Occipital lobe (tissue), 2 donors: Measurements from ENCODE around the gene ASB1. TPM values are rescaled to one million over a fixed set of nuclear protein-coding genes. Genes with fewer than 3 reads are reported as not detected.

Experiments
- DNase-seq: peaks from one replicate; lab custom pipeline; 2025; lab: John Stamatoyannopoulos, UW
- total RNA-seq: library from RNA; depleted of rRNA; stranded (reverse); fragments of >200 nt; gene quantifications from one replicate; pipeline ENCODE4 v1.2.3, GENCODE V29; 2014

The ASB1 gene
- total RNA-seq, 1 donor from 2014 or later = 17.8 TPM

DNA sequence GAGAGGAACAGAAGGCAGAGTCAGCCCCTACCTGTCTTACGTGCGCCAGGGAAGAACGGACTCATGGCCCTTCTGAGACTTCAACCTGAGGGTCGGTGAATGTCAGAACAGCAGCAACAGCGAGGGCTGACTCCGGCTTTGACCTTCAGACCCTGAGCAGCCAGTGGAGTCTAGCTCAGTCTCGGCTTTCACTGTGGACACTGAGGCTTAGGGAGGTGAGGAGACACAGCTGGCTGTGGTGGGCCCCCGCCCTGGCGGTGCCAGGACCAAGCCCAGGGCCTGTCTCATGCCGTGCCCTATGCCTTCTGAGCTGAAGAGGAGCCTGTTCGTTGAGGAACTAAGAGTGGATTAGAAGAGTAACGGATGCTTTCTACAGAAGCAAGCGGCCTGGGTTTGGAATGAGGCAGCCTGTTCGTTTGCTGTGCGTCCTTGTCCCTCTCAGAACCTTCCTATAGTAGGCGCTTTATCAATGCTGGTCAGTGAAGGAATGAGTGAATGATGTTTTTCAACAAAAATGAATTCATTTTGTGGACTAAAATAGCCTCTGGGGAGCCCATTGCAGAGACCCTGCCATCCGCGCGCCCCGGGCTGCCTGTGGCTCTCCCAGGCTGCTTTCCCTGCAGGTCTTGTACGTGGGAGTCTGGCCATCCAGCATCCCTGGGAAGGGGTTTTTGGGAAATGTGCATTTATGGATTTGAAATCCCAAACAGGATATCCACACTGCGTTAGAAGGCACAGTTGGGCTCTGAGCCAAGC, 38.9 kb downstream of the ASB1 start:
- DNase-seq = no peak

DNA sequence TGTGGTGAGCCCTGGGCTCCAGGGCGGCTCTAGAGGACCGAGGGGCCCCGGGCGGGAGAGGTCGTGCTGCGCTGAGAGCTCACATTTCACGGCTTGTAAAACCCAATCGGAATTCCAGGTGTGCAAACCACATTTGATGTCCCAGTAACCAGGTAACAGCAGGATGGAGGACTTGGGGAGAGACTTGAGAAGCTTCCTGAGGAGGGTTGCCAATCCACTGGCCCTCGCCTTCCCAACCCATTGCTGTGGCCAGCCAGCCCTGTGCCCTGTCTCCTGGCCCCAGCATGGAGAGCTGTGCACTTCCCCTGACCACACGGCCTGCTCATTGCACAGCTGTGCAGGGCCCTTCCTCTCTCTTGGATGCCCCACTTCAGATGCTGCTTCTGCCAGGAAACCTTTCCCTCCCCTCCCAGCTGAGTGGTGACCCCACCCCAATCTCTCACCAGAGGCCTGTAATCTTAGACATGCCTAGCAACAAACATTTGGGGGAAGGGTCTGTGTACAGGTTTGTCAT, 39.6 kb downstream of the ASB1 start:
- DNase-seq = no peak

DNA sequence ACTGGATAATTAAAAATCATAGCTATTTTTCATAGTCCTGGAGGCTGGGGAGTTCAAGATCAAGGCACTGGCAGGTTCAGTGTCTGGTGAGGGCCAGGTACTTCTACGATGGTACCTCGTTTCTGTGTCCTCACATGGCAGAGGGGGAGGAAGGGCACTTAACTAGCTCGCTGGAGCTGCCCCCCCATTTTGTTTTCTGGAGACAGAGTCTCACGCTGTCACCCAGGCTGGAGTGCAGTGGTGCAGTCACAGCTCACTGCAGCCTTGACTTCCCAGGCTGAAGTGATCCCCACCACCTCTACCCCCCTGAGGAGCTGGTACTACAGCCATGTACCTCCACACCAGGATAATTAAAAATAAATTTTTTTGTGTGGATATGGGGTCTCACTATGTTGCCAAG, 40.3 kb downstream of the ASB1 start:
- DNase-seq = no peak

DNA sequence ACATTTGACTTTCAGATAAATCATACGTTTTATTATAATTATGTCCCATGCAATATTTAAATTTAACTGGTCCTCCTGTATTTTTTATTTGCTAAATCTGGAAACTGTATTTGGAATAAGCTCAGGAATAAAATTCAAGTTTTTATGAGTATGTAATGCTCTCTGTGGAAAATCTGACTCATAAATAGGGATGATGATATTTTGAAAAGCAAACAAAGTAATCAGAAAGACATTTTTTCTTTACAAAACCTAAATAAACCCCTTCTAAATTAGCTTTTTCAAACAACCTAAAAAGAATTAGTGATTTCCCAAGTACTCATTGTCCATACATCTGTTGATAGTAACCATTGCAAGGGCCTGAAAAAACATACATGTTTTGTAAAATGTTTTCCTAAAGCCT, 41.1 kb downstream of the ASB1 start:
- no peak for DNase-seq

DNA sequence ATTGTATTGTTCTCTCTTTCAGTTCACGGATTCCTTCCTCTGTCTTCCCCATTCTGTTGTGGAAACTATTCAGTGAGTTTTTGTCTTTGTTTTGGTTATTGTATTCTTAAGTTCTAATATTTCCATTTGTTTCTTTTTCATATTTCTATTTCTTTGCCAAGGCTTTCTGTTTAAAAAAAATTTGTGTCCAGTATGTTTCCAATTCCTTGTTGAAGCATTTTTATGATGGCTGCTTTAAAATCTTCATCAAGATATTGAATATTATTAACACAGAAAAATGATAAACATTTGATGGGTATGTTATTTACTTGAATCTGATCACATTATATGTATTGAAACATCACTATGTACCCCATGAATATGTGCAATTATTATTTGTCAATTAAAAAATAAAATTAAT, 42.4 kb downstream of the ASB1 start:
- no peak for DNase-seq

DNA sequence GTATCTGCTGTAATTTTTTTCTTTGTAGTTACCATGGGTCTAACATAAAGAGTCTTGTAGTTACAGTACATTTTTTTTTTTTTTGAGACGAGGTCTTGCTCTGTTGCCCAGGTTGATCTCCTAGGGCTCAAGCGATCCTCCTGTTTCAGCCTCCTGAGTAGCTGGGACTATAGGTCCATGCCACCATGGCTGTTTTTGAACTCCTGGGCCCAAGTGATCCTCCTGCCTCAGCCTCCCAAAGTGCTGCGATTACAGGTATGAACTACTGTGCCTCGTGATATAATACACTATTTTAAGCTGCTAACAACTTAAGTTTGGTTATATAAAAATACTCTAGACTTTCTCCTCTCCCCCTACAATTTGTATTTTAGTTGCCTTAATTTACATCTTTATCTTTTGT, 46.3 kb downstream of the ASB1 start:
- no peak for DNase-seq

DNA sequence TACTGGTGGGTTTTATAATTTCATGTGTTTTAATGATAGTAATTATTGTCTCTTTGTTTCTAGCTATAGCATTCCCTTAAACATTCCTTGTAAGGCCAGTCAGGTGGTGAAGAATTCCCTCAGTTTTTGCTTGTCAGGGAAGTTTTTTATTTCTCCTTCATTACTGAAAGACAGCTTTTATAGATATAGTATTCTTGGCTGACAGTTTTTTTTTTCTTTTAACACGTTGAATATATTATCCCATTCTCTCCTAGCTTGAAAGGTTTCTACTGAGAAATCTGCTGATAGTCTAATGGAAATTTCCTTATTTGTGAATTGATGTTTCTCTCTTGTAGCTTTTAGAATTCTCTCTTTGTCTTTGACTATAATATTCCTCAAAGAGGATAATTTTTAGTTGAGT, 46.8 kb downstream of the ASB1 start:
- no peak for DNase-seq

DNA sequence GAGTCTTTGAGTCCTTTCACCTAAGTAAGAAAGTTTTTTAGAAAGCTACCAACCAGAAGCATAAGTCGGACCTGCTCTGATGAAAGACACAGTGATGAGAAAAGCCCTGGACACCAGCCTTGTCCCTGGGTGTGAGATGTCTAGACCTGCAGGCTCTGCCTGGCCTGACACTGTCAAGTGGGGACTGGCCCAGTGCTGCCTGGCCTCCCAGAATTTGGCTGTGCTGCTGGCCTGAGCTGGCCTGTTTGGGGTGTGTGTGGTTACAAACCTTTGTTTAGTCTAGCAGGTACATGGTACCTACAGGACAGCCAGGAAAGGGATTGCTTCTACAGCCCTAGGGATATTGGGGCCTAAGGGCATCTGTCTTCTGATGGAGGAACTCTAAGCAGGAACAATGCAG, 48.3 kb downstream of the ASB1 start:
- DNase-seq = no peak

DNA sequence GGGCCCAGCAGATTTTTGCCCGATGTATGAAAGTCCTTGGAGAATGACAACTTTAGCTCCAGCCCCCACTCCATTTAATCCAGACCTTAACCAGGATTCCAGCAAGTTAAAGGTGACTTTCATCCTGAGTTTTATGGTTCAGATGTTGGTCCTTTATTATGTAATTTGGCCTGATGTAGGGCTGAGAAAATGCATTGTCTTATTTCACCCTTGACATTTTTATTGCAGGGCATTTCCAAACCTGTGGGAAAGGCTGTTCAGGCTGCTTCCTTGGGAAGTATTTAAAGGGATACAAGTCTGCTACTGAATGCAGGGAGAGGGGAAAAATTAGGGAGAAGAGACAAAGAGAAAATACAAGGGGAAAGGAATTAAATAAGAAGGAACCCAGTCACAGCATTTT, 48.8 kb downstream of the ASB1 start:
- no peak for DNase-seq

DNA sequence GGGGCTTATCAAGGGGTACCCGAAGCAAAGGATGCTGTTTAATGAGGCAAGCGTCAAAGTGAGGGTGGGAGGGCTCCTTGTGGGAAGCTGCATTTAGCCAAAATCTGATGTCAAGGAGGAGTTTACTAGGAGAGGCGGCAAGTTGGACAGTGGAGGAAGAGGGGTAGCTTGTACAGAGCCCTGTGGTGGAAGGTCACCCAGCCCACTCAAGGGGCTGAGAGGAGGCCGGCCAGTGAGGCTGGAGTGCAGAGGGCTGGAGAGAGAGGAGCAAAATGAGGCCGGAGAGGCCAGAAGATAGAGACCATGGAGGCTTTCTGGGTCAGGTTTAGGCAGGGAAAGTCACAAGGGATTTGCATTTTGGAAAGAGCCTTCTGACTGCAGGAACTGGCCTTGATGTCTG, 49.5 kb downstream of the ASB1 start:
- no peak for DNase-seq

DNA sequence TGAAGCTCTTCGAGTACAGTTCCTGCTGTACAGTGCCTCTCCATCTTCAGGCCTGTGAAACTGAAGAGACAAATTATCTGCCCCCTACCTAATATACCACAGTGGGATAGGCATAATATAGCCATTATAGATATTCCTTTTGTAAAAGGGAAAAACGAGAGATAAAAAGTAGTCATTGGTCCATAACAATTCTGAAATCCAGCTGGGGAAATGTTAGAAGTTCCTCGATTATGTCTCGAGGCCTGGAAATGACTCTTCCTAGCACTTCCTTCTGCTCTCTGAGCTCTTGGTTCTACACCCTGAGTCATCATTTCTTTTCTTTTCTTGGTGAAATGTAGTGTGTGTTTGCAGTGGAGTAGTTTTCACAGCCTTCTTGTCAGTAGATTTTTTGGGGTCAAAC, 51.5 kb downstream of the ASB1 start:
- no peak for DNase-seq

DNA sequence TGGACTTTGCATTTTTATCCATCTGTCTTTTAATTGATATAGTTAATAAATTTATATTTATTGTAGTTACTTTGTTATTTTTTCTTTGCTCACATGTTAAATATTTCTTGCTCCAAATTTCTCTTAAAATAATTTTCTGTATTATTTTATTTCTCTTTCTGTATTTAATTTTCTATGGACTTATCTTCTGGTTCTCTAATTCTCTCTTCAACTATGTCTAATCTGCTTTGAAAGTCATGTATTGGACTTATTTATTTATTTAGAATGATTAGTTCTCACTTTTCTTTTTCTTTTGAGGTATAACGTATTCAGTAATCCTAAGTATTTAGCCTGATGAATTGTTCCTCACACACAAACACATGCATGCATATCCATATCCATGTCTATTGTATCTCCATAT, 53.1 kb downstream of the ASB1 start:
- DNase-seq = no peak

DNA sequence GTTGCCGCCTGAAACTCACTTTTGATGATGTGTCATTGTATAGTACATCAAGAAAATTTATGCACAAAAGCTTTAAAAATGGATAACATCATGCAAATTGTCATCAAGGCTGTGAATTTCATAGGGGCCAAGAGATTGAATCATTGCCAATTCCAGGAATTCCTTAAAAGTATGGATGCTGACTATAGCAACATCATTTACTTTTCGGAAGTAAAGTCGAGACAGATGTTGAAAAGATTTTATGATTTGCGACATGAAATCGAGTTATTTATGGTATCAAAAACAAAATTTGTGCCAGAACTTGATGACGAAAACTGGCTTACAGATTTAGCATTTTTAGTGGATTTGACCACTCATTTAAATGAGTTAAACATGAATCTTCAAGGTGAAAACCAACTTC, 56.3 kb downstream of the ASB1 start:
- DNase-seq = no peak

DNA sequence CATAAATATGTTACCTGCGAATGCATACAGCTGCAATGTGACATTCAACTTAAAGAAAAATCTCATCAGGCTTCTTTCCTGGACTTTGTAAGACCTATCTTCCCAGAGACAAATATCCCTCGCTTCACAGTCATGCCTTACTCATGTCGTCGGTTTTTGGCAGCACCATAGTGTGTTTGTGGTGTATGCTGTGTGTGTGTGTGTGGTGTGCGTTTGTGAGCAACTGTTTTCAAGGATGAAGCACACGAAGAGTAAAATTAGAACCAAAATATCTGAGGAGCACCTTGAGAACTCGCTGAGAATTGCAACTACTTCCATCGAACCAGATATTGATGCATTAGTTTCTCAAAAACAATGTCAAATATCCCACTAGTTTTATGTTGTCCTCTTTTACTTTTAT, 56.9 kb downstream of the ASB1 start:
- no peak for DNase-seq

DNA sequence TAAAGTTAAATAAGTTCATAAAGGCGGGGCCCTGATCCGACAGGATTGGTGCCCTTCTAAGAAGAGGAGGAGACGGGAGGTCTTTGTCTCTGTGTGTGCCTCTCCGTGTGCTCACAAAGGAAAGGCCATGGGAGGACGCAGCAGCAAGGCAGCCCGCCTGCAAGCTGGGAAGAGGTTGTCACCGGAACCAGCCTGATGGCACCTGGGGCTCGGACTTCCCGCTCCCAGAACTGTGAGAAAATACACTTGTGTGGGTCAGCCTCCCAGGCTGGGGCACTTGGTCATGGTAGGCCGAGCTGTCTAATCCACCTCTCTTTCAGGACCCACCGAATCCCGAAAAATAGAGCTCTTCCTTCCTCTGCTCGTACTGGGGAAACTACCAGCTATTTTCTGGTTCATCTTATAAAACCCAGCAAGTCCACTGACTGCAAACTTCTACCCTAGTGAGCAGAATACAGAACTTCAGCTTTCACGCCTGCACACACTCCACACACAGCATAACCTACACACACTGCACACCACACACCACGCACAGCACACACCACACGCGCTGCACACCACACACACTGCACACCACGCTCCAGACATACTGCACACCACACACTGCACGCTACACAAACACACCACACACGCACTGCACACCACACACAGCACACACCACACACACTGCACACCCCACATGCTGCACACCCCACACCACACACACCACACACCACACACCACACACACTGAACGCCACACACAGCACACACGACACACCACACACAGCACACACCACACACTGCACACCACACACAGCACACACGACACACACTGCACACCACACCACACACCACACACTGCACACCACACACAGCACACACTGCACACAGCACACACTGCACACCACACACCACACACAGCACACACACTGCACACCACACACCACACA, 58.1 kb downstream of the ASB1 start:
- DNase-seq = no peak

DNA sequence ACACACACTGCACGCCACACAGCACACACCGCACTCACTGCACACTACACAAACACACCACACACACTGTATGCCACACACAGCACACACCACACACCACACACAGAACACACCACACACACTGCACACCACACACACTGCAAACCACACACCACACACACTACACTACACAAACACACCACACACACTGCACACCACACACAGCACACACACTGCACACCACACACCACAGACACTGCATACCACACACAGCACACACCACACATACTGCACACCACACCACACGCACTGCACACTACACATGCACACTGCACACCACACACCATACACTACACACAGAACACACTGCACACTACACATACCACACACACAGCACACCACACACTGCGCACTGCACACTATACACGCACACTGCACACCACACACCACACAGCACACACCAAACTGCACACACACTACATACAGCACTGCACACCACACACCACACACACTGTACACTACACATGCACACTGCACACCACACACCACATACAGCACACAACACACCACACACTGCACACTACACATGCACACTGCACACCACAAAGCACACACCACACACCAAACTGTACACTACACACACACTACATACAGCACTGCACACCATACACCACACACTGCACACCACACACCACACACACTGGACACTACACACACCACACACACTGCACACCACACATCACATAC, 59.6 kb downstream of the ASB1 start:
- no peak for DNase-seq

DNA sequence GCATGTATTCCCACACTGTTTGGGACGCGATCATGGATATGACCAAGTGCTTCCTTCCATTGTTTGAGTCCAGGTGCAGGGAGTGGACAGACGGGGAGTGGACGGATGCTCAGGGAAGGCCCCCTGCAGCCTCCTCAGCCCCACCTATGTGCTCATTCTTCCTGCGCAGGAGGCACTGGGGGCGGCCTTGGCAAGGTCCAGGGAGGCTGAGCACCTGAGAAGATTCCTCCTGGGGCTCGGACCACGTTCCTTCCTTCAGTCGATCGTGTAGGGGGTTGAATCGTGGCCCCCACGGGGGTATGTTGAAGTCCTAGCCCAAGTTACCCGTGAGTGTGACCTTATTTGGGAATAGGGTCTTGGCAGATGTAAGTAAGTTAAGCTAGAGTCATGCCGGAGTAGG, 60.4 kb downstream of the ASB1 start:
- DNase-seq = no peak

DNA sequence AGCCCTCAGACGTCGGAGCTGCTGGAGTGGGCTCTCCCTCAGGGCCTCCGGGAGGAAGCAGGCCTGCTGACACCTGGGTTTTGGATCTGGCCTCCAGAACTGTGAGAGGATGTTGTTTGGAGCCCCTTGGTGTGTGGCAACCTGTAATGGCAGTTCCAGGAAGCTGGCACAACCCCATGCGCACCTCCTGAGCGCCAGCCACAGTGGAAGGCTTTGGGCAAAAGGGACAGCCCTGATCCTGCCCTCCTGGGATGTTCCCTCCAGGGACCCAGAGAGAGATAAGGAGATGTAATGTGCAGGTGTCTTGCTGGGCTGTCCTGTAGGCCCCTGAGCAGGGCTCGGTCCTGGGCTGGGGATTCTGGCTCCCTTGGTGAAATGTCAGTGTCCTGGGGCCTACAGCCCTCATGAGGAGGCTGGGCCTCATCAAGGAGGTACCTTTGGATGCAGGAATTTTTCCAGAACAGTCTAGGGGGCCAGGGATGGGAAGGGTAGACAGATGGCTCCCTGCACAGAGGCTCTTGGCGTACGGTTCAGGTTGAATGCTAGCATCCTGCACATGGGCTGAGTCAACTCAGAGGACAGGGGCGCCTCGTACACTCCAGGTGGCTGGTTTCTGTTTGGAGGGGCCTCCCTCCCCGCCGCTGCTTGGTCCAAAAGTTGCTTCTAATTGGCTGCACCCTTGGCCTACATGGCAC, 61.1 kb downstream of the ASB1 start:
- no peak for DNase-seq

DNA sequence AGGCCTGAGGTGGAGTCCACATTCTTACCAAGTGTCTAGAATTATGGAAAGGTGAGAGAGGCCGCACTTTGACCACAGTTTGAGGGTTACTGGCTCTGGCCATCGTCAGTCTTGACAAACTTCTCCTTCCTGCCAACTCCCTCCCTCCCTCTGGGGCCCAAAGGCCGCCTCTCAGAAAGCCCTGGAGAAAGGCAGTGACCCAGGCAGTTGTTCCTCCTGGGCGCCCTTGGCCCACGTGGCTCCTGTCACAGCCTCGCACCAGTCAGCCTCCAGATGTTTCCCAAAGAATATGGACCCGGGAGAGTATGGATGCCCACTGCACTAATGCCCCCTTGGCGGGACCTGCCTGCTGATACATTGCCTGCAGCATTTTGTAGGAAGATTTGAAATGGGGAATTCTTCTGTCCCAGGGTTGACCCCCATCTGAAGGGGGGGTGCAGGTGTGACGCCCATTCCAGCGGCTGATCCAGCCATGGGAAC, 61.7 kb downstream of the ASB1 start:
- no peak for DNase-seq

DNA sequence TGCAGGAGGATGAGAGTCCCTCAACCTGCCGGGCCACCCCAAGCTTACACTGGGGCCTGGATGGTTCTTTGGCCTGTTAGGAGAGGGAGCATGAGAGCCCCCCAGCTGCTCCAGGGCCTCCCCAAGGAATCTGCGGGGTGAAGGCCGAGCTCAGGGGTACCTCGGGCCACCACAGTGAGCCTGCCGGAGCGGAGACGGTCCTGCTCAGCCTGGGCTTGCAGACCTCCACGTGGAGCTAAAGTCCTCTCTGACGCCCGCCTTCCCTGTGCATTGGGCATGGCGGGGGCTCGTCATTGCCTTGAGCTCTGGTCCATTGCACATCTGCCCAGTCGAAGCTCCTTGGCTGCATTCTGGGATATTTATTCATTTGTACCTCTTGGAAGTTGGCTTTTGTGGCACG, 62.7 kb downstream of the ASB1 start:
- no peak for DNase-seq

DNA sequence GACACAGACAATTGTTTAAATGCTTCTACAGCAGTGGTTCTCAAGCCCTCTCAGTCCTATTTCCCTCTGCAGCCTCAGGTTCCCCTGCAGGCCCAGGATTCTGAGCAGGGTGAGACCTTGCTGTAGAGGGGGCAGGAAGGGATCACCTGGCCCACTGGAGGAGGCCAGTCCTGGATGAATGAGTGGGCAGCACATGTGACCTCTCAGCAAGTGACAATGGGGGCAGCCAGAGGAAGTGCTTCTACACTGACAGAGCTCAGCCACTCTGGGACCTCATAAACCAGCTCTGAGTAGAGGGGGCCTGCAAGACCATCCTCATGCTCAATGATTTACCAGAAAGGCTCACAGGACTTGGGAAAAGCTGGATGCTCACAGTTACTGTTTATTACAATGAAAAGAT, 63.2 kb downstream of the ASB1 start:
- no peak for DNase-seq
